SHP77 treated with DMSO at 0.1 percent for 48 hours (cell line): Measurements from ENCODE around the gene CUEDC1.
"Not testable (repeated sequence)": the region's sequence is repeated elsewhere in the genome, so short reads cannot be mapped to it uniquely, and the experiment has no call there.

Source experiments
- DNase-seq: peaks from one replicate; lab custom pipeline; 2025; lab: John Stamatoyannopoulos, UW

Gene CUEDC1

GRCh38 chr17:57939797-57940196, 15.4 kb downstream of the CUEDC1 start:
- peak; percentile 91 for DNase-seq

DNA sequence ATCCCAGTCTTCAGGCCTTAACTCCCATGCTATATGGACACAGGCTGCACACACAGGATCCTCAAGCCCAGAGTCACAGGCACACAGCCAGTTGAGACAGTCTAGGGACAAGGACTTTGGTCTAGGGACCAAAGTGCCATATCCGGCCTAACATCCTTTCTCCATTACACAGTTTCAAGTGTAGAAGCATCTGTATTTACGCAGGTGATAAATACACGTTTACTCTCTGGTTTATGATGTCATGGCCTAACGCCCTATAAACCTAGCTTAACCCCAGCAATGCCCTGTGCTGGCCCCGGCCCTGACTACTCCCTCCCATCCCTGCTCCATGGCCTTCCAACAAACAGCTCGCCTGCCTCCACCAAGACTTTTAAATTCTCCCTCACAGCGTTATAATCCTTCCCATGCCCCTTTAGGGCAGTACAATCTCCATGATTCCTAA, 17.1 kb downstream of the CUEDC1 start:
- peak; percentile 86 for DNase-seq

DNA sequence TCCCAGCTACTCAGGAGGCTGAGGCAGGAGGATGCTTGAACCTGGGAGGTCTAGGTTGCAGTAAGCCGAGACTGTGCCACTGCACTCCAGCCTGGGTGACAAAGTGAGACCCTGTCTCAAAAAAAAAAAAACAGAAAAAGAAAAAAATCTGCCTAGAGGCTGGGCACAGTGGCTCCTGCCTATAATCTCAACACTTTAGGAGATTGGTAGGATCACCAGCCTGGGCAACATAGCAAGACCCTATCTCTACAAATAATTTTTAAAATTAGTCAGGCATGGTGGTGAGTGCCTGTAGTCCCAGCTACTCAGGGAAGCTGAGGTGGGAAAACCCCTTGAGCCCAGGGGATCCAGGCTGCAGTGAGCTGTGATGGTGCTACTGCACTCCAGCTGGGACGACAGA, 17.7 kb downstream of the CUEDC1 start:
- DNase-seq = no peak

DNA sequence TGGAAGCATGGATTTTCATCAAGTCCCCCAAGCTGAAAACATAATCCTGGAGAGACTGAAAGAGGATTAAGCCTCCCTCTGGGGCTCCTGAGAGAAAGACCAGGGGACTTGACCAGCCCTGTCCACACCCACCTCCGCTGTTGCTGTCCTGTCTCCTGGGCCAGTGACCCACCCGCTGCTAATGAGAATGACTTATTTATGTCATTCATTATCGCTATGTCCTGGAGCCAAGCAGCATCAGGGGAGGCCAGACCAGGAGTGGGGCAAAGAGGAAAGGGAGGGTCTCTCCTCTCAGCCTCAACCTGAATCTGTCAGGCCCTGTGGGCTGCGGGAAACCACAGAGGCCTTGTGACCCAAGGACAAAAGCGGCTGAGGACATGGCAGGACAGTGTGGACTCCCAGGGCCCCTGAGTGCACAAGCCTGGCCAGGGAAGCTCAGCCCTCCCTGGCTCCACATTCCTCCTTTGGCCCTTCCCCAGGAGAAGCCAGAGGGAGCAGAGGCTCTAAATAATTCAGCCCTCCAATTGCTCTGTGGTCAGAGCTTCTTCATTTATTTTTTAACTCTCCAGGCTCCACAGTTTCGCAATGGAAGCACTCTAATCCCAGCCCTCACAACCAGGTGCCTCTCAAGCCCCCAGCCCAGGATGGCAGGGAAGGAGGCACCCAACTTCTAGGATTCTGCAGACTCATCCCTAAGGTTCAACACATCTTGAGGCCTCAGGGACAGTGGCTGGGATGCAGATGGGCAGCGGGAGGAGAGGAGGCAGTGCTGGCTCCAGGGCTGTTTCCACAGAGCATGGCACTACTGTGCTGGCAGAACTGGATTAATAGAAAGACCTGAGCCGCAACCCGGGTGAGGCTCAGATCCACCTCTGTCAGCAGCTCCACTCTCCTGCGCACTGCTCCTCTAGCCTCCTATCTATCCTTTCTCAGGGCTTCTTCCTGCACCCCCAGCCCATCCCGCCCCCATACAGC, 19.1 kb downstream of the CUEDC1 start:
- DNase-seq = no peak

GRCh38 chr17:57931488-57932137, 23.6 kb downstream of the CUEDC1 start:
- DNase-seq = no peak

- DNase-seq = no peak
Observed at GRCh38 chr17:57930239-57930638, 25.0 kb downstream of the CUEDC1 start.

- DNase-seq = no peak
Observed at GRCh38 chr17:57929386-57929785, 25.8 kb downstream of the CUEDC1 start.

DNA sequence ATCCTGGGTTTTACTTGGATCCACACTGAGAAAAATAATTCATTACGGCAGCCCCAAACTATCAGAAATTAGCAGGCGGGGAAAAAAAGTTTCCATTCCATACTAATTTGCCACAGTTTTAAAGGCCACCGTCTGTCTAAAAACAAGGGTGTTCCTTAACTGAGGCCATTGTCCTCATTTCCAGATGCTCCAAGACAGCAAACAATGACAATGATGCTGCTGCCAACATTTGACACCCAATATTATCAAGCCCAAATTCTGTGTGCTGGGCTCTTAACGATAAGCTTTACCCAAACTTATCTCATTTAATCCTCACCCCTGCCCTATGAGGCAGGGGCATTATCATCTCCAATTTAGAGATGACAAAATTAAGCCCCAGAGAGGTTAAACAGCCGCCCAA, 26.3 kb downstream of the CUEDC1 start:
- DNase-seq = no peak

DNA sequence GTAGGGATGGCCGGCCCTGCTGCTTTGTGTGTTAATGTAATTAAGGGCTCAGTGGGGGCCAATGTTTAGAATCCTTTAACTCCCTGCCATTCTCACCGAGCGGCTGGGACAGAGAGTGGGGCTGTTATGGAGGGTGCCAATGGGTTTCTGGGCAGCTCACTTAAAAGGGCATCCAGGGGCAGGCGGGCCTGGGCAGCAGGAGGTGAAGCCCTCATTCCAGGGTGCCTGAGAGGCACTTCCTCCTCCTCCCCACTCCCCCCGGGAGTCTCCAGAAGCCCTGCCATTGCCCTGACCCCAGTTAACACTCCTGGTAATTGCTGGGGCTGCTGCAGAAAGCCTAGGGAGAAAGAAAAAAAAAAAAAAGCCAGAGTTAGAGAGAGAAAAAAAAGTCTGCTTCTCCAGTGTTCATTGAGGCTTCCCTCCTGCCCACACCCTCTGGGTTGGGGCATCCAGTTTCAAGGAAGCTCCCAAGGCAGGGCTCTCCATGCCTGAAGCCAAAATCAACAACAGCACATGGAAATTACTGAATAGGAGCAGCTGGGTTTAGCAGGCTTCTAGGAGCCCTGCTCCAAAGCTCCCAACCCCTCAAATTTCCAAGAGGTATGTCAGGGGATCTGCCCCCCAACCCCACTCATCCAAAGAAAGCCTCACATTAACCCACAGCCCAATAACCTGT, 28.0 kb downstream of the CUEDC1 start:
- peak; percentile 27 for DNase-seq

DNA sequence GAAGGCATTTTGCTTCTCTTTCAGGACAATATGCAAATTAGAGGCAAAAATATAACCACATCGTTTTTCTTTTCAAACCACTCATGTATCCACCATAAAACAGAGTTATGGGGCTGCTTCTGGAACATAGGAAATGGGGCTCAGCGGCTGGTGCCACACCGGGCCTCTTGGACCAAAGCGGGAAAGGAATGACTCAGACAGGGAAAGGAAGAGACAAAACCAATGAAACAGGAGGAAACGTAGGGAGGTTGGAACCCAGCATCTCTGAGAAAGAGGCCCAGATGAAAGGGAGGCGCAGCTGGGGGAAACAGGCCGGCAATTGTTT, 28.5 kb downstream of the CUEDC1 start:
- no peak for DNase-seq

GRCh38 chr17:57925361-57925990, 29.7 kb downstream of the CUEDC1 start:
- DNase-seq = no peak

GRCh38 chr17:57924677-57925076, 30.5 kb downstream of the CUEDC1 start:
- DNase-seq = no peak

DNA sequence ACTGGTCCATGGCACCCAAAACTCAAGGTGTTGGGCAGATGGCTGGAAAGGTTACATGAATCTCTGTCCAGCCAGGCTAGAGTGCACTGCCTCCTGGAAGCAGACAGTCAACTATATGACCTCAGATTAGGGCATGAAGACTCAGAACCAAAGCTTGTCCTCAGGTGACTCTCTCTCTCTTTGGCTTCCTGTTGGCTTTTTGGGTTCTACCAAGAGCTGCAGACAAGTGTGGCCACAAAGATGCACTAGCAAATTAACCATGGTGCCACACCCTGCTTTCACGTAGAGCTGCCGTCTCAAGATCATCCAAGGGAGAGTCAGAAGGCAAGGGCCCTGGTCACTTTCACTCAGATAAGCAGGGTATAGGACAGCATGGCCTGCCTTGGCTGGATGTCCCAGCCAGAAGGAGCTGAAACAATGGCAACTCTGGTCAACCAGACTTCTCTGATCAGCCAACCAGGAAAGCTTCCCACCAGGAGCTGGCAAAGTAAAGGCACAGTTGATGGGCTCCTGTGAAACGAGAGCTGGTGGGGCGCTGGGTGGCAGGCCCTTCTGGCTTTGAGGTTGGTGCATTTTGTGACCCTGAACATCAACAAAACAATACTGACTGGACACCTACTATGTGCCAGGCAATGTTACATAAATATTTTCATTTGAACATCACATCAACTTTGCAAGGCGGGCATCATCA, 31.9 kb downstream of the CUEDC1 start:
- no peak for DNase-seq

- not testable (repeated sequence) for DNase-seq
Observed at GRCh38 chr17:57922745-57923144, 32.5 kb downstream of the CUEDC1 start.

DNA sequence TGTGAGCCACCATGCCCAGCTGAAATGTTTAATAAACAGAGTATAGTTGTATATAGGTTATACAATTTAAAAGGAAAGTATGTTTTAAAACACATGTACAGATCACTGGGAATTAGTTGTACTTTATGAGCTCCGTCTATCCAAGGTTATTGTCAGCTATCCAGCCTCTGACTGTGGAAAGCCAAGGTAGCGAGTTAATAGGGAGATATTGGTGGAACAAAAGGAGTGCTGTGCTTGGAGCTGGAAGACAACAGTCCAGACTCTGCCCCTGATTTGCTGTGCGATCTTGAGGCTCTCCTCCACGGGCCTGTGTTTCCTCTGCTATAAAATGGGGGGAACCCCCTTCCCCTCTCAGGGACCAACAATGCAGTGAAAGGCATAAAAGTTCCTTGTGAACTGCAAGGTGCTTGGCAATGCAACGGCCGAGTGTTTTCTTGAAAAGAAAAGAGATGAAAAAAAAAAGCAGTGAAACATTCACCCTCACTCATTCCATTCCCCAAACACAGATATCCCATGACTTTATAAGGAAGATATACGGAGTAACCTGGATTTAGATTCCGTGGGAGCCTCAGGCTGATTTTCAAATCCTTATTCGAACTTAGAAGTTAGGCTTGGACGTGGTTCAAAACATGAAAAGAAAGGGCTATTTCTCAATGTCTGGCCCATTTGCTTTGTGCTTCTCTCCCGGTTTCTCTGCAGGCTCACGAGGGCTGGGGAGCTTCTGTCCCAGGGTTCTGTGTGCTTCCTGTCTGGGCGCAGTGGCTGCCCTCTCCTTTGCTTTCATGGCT, 34.1 kb downstream of the CUEDC1 start:
- no peak for DNase-seq

DNA sequence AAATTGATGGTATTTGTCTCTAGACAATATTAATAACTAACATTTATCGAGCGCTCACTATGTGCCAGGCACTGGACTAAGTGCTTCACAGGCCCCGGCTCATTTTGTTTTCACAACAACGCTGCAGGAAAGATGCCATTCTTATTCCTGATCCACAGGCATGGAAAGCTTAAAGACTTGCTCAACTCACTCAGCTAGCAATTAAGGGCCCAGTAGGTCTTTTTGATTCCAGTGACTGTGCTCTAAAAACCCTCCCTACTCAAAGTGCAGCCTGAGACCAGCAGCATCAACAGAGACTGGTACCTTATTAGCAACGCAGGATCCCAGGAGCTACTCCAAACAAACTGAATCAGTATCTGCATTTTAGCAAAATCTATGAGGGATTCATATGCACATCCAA, 35.3 kb downstream of the CUEDC1 start:
- no peak for DNase-seq

- DNase-seq = no peak
Observed at GRCh38 chr17:57918017-57918895, 37.0 kb downstream of the CUEDC1 start.

GRCh38 chr17:57916925-57917858, 38.0 kb downstream of the CUEDC1 start:
- DNase-seq = peak; percentile 45
